C4-2B (cell line): ENCODE measurements around the gene SYT1.

ENCODE experiments used
- H3K27ac ChIP-seq: fragments of 450-650 bp; 2 replicates; pipeline ENCODE4 v1.5.1; 2017
- ZFX ChIP-seq: fragments of 450-650 bp; IDR thresholded peaks from 2 replicates; pipeline ENCODE4 v1.6.1; 2017
- TF ChIP-seq, protein P1 (sequence below): fragments of 450-650 bp; conservative IDR thresholded peaks from 2 replicates; pipeline ENCODE4 v1.5.1; 2017; ENCODE audit warnings: mild to moderate bottlenecking

Gene SYT1

DNA sequence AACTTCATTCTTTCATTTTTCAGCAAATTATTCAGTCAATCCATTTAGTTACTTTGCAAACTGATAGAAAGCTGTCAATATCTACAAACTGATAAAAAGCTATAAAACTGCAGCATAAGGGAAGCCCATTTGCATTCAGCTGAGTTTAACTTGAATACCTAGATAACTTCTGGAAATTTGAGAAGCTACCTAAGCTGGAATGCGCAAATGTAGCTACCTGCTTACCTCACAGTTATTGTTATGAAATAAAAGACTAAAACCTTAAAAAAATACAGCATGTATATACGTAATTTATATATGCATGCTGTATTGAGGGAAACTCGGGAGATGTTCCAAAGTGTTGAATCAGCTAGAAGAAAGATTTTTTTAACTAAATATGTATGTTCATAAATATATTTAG, 94.4 kb downstream of the SYT1 start:
- TF ChIP-seq, protein P1, sequence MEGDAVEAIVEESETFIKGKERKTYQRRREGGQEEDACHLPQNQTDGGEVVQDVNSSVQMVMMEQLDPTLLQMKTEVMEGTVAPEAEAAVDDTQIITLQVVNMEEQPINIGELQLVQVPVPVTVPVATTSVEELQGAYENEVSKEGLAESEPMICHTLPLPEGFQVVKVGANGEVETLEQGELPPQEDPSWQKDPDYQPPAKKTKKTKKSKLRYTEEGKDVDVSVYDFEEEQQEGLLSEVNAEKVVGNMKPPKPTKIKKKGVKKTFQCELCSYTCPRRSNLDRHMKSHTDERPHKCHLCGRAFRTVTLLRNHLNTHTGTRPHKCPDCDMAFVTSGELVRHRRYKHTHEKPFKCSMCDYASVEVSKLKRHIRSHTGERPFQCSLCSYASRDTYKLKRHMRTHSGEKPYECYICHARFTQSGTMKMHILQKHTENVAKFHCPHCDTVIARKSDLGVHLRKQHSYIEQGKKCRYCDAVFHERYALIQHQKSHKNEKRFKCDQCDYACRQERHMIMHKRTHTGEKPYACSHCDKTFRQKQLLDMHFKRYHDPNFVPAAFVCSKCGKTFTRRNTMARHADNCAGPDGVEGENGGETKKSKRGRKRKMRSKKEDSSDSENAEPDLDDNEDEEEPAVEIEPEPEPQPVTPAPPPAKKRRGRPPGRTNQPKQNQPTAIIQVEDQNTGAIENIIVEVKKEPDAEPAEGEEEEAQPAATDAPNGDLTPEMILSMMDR, result no peak
- no peak for TF ChIP-seq ZFX
- no peak overlapping the region for H3K27ac ChIP-seq

DNA sequence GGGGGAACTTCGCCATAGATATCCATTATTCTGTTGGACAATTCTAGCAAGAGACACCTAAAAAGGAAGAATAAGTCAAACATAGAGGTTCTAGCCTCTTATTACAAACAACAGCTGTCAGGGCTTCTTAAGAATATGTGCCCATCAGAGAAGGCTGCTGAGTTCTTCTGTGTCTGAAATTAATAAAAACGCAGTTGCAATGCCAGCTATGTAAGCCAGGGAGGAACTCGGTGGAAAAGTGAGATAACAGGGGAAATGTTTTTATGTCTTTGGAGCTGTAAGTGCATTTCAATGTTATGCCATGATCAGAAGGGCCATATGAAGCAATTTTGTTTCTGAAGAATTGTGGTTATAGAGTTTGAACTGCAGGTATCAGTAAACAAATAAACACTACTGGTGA, 95.0 kb downstream of the SYT1 start:
- H3K27ac ChIP-seq, result no peak overlapping the region
- TF ChIP-seq, protein P1, result no peak
- TF ChIP-seq ZFX, result no peak

DNA sequence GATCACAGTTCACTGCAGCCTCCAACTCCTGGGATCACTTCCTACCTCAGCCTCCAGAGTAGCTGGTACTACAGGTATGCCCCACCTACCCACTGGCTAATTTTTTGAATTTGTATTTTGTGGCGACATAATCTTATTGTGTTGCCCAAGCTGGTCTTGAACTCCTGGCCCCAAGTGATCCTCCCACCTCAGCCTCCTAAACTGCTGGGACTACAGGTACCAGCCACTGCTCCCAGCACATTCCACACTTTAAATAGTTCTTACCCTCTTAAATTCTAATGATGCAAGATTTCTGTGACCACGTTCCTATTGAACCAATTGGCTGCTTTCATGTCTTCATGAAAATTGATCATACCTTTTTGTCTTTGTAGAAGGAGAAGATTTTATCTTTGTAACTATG, 96.6 kb downstream of the SYT1 start:
- no peak overlapping the region for H3K27ac ChIP-seq
- TF ChIP-seq, protein P1, result no peak
- no peak for TF ChIP-seq ZFX

DNA sequence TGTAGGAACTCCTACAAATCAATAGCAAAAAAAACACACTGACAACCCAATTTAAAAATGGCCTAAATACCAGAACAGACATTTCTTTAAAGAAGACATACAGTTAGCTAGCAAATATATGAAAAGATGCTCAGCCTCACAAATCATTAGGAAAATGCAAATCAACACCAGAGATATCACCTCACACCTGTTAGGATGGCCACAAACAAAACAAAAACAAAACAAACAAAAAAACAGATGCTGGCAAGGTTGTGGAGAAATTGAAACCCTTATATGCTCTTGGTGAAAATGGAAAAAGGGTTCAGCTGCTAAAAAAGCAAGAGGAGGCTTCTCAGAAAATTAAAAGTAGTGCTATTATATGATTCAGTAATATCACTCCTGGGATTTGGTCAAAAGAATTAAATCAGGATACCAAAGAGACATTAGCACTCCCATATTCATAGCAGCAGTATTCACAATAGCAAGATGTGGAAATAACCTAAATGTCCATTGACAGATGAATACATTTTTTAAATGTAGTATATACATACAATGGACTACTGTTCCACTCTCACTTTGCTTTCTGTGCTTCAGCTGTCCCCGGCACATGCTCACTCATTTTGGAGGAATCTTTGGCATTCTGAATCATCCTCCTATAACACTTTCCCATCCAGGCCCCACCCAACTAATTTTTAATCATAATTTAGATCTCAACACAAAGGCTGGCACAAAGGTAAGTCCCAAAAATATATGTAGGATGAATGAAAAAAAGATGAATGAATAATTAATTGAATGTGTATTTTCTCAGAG, 99.1 kb downstream of the SYT1 start:
- no peak overlapping the region for H3K27ac ChIP-seq
- TF ChIP-seq, protein P1, result no peak
- TF ChIP-seq ZFX, result no peak

DNA sequence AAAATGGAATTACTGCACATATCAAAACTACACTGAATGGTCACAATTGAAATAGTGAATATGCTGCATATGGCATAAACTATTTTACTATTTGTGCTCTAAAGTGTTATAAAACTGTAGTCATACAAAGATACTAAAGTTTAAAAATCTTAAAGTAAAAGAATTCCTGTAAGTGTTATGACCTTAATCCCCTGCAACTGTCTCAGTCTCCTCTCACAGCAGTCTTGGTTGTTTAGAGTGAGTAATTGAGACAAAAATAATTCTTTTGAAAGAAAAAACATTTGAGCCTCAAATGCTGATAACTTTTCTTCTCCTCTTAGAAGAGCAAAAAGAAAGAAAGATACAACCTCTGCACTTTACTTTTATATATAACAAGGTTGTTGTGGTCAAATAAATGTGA, 99.9 kb downstream of the SYT1 start:
- TF ChIP-seq, protein P1, result no peak
- no peak overlapping the region for H3K27ac ChIP-seq

DNA sequence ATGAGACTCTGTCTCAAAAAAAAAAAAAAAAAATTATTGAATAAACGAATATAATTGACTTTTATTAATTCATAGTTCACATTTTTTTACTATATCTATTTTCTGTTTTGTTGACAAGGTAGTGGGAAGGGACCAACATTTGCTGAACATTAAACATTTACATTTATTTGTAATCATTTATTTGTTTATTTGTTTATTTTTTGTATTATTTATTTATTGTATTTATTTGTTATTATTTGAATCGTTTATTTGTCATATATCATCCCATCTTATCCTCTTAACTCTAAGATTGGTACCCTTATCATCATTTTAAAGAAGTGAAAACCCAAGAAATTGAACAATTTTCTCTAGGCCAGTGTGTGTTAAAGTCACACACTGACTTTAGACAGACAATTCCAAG, 101.5 kb downstream of the SYT1 start:
- TF ChIP-seq ZFX, result no peak
- TF ChIP-seq, protein P1, result no peak
- no peak overlapping the region for H3K27ac ChIP-seq

DNA sequence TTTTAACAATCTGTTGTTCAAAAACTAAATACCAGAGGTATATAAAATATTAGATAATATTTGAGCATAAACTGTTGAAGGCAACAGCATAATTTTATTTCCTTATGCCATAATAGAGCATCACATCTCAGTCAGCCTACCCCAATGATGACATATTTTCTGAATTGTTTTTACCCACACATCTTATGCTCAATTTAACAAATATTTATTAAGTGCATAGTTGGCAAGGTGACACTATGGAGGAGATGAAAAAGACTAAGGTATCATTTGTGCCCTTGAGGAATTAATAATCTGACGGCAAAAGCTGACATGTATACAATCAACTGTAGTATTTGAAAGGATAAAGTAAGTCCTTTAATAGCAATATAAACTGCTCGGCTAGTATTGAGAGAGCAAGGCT, 102.4 kb downstream of the SYT1 start:
- H3K27ac ChIP-seq, result no peak overlapping the region
- no peak for TF ChIP-seq ZFX
- TF ChIP-seq, protein P1, result no peak
